SK-N-SH (cell line): ENCODE measurements around the gene C3orf20. TPM values are rescaled to one million over a fixed set of nuclear protein-coding genes. Genes with fewer than 3 reads are reported as not detected.

Experiments used
- CTCF ChIA-PET: fragments of 300-600, 350-600 bp; formaldehyde crosslinking; extraction: SDS; loops from one replicate; lab custom pipeline; 2021; lab: Yijun Ruan, JAX
- POLR2A ChIA-PET: fragments of 350-600 bp; sonication (Branson Sonifier 250); formaldehyde crosslinking; extraction: SDS; loops from one replicate; lab custom pipeline; 2020; ENCODE audit warnings: antibody characterized with exemption, inconsistent platforms; lab: Yijun Ruan, JAX
- DNase-seq: peaks from one replicate; pipeline ENCODE4 v3.0.0; 2012
- H2AFZ ChIP-seq: fragments of 200-600 bp; sonication (generic); 2 replicates; pipeline ENCODE4 v1.8.1; 2016; ENCODE audit warnings: antibody characterized with exemption, mild to moderate bottlenecking, low read depth
- H3F3A ChIP-seq: fragments of 200-600 bp; sonication (generic); replicated peaks from 2 replicates; pipeline ENCODE3; 2016; ENCODE audit warnings: antibody characterized with exemption, mild to moderate bottlenecking; ENCODE audit not compliant: insufficient read depth
- H3K27ac ChIP-seq, 2 experiments: fragments of 200-500 bp in 1 of 2; fragments of 200-600 bp in 1 of 2; sonication (Bioruptor generic) in 1 of 2; sonication (generic), shearing (Covaris generic) in 1 of 2; 2 replicates each; pipeline versions ENCODE4 v1.5.1 to v1.6.1; 2014 to 2016; ENCODE audit warnings: low read depth in 2 of 2, inconsistent platforms in 1 of 2, low read length in 1 of 2, mild to moderate bottlenecking in 1 of 2, mixed read lengths in 1 of 2
- H3K27me3 ChIP-seq: fragments of 200-600 bp; sonication (generic), shearing (Covaris generic); 2 replicates; pipeline ENCODE4 v1.6.1; 2016; ENCODE audit warnings: mixed run types; ENCODE audit not compliant: insufficient read depth
- H3K36me3 ChIP-seq, 2 experiments: fragments of 200-500 bp in 1 of 2; fragments of 200-600 bp in 1 of 2; sonication (Bioruptor generic) in 1 of 2; sonication (generic) in 1 of 2; replicated peaks in 1 of 2; 2 replicates each; pipeline versions ENCODE3 to v1.5.1; 2014 to 2016; ENCODE audit warnings: low read length in 1 of 2, mild to moderate bottlenecking in 1 of 2; ENCODE audit not compliant: insufficient read depth in 2 of 2, control insufficient read depth in 1 of 2
- H3K4me1 ChIP-seq, 2 experiments: fragments of 200-500 bp in 1 of 2; fragments of 200-600 bp in 1 of 2; sonication (Bioruptor generic) in 1 of 2; sonication (generic), shearing (Covaris generic) in 1 of 2; 2 replicates each; pipeline versions ENCODE4 v1.5.1 to v1.6.1; 2014 to 2016; ENCODE audit warnings: low read depth in 1 of 2, low read length in 1 of 2, mixed run types in 1 of 2; ENCODE audit not compliant: insufficient read depth in 2 of 2, control insufficient read depth in 1 of 2
- H3K4me2 ChIP-seq: fragments of 200-600 bp; sonication (generic), shearing (Covaris generic); 2 replicates; pipeline ENCODE4 v1.6.1; 2017; ENCODE audit warnings: mixed run types
- H3K4me3 ChIP-seq, 2 experiments: fragments of 200-500 bp in 1 of 2; fragments of 200-600 bp in 1 of 2; sonication (Bioruptor generic) in 1 of 2; sonication (generic), shearing (Covaris generic) in 1 of 2; 2 replicates each; pipeline versions ENCODE4 v1.5.1 to v1.8.1; 2014 to 2016; ENCODE audit warnings: low read depth in 2 of 2, inconsistent platforms in 1 of 2, low read length in 1 of 2, mild to moderate bottlenecking in 1 of 2, mixed read lengths in 1 of 2, moderate library complexity in 1 of 2
- H3K79me2 ChIP-seq: fragments of 200-600 bp; sonication (generic); 2 replicates; pipeline ENCODE4 v1.8.1; 2017; ENCODE audit warnings: mild to moderate bottlenecking; ENCODE audit not compliant: insufficient read depth
- H3K9ac ChIP-seq: fragments of 200-600 bp; sonication (generic); 2 replicates; pipeline ENCODE4 v1.6.1; 2017; ENCODE audit warnings: mixed run types
- H3K9me2 ChIP-seq: fragments of 200-600 bp; sonication (generic); 2 replicates; pipeline ENCODE4 v1.6.1; 2017; ENCODE audit warnings: mixed run types
- H3K9me3 ChIP-seq: fragments of 200-600 bp; sonication (generic); 2 replicates; pipeline ENCODE4 v1.6.1; 2017; ENCODE audit warnings: mixed run types, mild to moderate bottlenecking, moderate library complexity
- H4K20me1 ChIP-seq: fragments of 200-600 bp; sonication (generic); 2 replicates; pipeline ENCODE4 v1.6.1; 2017; ENCODE audit warnings: mild to moderate bottlenecking, mixed run types; ENCODE audit not compliant: insufficient read depth
- CTCF ChIP-seq: fragments of 200-600 bp; sonication (generic); IDR thresholded peaks from 2 replicates; pipeline ENCODE4 v1.6.1; 2017; ENCODE audit warnings: antibody characterized with exemption, mild to moderate bottlenecking, moderate library complexity
- ELF1 ChIP-seq: IDR thresholded peaks from 2 replicates; pipeline ENCODE4 v1.4.0; 2012
- FOXJ3 ChIP-seq: sonication (generic); formaldehyde crosslinking; IDR thresholded peaks from 2 replicates; pipeline ENCODE4 v1.5.1; 2020; ENCODE audit warnings: mild to moderate bottlenecking, missing genetic modification reagents
- GABPA ChIP-seq: IDR thresholded peaks from 2 replicates; pipeline ENCODE4 v1.4.0; 2012; ENCODE audit warnings: low read depth, mild to moderate bottlenecking
- IRF3 ChIP-seq: fragments of 150-350 bp; IDR thresholded peaks from 2 replicates; pipeline ENCODE4 v1.6.1; 2016; ENCODE audit warnings: mild to moderate bottlenecking, low read depth, low read length
- MEF2A ChIP-seq: IDR thresholded peaks from 2 replicates; pipeline ENCODE4 v1.4.0; 2012; ENCODE audit warnings: low read depth, borderline replicate concordance
- NRF1 ChIP-seq: IDR thresholded peaks from 2 replicates; pipeline ENCODE4 v1.6.1; 2012; ENCODE audit warnings: low read depth, mild to moderate bottlenecking, low read length
- PBX3 ChIP-seq: IDR thresholded peaks from 2 replicates; pipeline ENCODE4; 2012
- POLR2AphosphoS5 ChIP-seq: IDR thresholded peaks from 2 replicates; pipeline ENCODE4 v1.6.1; 2012; ENCODE audit warnings: low read depth, low read length
- RFX5 ChIP-seq: IDR thresholded peaks from 2 replicates; pipeline ENCODE4 v1.6.1; 2012; ENCODE audit warnings: mild to moderate bottlenecking, improper control_type of control experiment, low read length
- TCF12 ChIP-seq: IDR thresholded peaks from 2 replicates; pipeline ENCODE4 v1.4.0; 2012
- WGBS: methylation state at CpG from one replicate; pipeline ENCODE4 v1.1.6; 2017; ENCODE audit warnings: low lambda C conversion rate; 5-methylcytosine and 5-hydroxymethylcytosine counted together
- polyA plus RNA-seq, 3 experiments: library from polyadenylated mRNA; depleted of rRNA; stranded (reverse); fragments of >200 nt; gene quantifications; 2 replicates each; pipeline ENCODE4 v1.2.3, GENCODE V29; 2012
- TF ChIP-seq, protein P1 (sequence below): IDR thresholded peaks from 2 replicates; pipeline ENCODE4 v1.6.1; 2012; ENCODE audit warnings: mild to moderate bottlenecking, low read depth, low read length, moderate library complexity

Gene C3orf20
- polyA plus RNA-seq, 1 of the 3 experiments (the other 2 are of a cell fraction): not detected

GRCh38 chr3:14699643-14700042 is 24.7 kb downstream of the C3orf20 start (continued):
- TF ChIP-seq CTCF: no peak
- TF ChIP-seq TCF12: no peak
- TF ChIP-seq IRF3: no peak
- TF ChIP-seq POLR2AphosphoS5: no peak
- TF ChIP-seq GABPA: no peak
- TF ChIP-seq MEF2A: no peak

DNA sequence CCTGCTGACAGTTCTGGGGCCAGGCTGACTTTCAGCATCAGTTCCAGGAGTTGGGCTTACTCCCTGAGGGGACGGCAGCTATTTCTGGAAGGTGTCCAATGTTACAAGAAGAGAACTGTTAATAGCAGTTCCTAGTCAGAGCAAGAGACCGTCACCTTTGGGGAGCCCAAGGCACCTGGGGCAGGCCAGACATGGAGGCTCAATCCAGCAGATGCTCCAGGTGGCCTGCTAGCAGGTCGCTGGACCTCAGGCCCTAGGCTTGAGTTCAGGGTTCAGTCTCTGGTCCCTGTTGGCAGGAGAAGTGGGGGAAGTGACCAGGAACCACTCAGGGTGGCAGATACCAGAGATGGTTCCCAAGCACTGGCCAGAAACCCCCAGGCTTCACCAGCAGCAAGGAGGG is 25.9 kb downstream of the C3orf20 start:
- no peak overlapping the region for H2AFZ ChIP-seq
- no peaks in the 10 kb centered on the region for H3F3A ChIP-seq
- ChIA-PET CTCF (interaction anchor here (1.4 kb wide), 1 partner anchor 24 kb away, joined by 3 read pairs; no protein-coding TSS in a partner anchor), POLR2A (no interaction called here)
- no peak overlapping the region for H3K4me3 ChIP-seq
- H3K9ac ChIP-seq: no peak overlapping the region
- H3K4me2 ChIP-seq: no peak overlapping the region
- H3K9me2 ChIP-seq: no peaks in the 10 kb centered on the region
- no peaks in the 10 kb centered on the region for H3K27me3 ChIP-seq
- H4K20me1 ChIP-seq: no peaks in the 10 kb centered on the region
- no peaks in the 10 kb centered on the region for H3K4me1 ChIP-seq
- no peak overlapping the region for H3K27ac ChIP-seq
- 23% methylated on average over 2 of the region's 3 CpGs for WGBS
- no peaks in the 10 kb centered on the region for H3K9me3 ChIP-seq
- H3K79me2 ChIP-seq: no peaks in the 10 kb centered on the region
- TF ChIP-seq FOXJ3 (CRISPR knock-in tag): no peak
- TF ChIP-seq TCF12: no peak
- TF ChIP-seq PBX3: no peak
- TF ChIP-seq RFX5: no peak
- TF ChIP-seq NRF1: no peak
- TF ChIP-seq, protein P1, sequence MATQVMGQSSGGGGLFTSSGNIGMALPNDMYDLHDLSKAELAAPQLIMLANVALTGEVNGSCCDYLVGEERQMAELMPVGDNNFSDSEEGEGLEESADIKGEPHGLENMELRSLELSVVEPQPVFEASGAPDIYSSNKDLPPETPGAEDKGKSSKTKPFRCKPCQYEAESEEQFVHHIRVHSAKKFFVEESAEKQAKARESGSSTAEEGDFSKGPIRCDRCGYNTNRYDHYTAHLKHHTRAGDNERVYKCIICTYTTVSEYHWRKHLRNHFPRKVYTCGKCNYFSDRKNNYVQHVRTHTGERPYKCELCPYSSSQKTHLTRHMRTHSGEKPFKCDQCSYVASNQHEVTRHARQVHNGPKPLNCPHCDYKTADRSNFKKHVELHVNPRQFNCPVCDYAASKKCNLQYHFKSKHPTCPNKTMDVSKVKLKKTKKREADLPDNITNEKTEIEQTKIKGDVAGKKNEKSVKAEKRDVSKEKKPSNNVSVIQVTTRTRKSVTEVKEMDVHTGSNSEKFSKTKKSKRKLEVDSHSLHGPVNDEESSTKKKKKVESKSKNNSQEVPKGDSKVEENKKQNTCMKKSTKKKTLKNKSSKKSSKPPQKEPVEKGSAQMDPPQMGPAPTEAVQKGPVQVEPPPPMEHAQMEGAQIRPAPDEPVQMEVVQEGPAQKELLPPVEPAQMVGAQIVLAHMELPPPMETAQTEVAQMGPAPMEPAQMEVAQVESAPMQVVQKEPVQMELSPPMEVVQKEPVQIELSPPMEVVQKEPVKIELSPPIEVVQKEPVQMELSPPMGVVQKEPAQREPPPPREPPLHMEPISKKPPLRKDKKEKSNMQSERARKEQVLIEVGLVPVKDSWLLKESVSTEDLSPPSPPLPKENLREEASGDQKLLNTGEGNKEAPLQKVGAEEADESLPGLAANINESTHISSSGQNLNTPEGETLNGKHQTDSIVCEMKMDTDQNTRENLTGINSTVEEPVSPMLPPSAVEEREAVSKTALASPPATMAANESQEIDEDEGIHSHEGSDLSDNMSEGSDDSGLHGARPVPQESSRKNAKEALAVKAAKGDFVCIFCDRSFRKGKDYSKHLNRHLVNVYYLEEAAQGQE: no peak
- TF ChIP-seq ELF1: no peak
- no peaks in the 10 kb centered on the region for H3K36me3 ChIP-seq
- DNase-seq: no peak
